Heart right ventricle (tissue), 16 donors: Measurements from ENCODE around the gene PPP6R3. TPM values are rescaled to one million over a fixed set of nuclear protein-coding genes. Genes with fewer than 3 reads are reported as not detected.

Experiments
- ATAC-seq, 8 donors: fragments of 200-7000 bp; cut with Tn5 transposase; one replicate each; pipeline ENCODE4 v1.9.1; 2020; ENCODE audit warnings: mild to moderate bottlenecking in 8 of 8, moderate library complexity in 8 of 8, moderate number of reproducible peaks in 1 of 8
- DNase-seq, 2 donors: peaks; one replicate each; pipeline ENCODE4 v3.0.0-alpha.2; 2020
- H3K27ac ChIP-seq, 10 donors: fragments of 200-600 bp; sonication (generic) in 2 of 10; one replicate each; pipeline versions ENCODE4 v1.5.0 to v1.8.0; 2020 to 2022; ENCODE audit warnings: mild to moderate bottlenecking in 3 of 10
- H3K27me3 ChIP-seq, 7 donors: fragments of 200-600 bp; one replicate each; pipeline ENCODE4 v1.8.0; 2021 to 2022; ENCODE audit warnings: mild to moderate bottlenecking in 2 of 7
- H3K36me3 ChIP-seq, 9 donors: fragments of 200-600 bp; sonication (generic) in 1 of 9; one replicate each; pipeline versions ENCODE4 v1.5.0 to v1.8.0; 2020 to 2022; ENCODE audit warnings: mild to moderate bottlenecking in 2 of 9
- H3K4me1 ChIP-seq, 9 donors: fragments of 200-600 bp; sonication (generic) in 1 of 9; one replicate each; pipeline versions ENCODE4 v1.5.0 to v1.8.0; 2020 to 2022; ENCODE audit warnings: mild to moderate bottlenecking in 4 of 9
- H3K4me3 ChIP-seq, 10 donors: fragments of 200-600 bp; sonication (generic) in 2 of 10; one replicate each; pipeline versions ENCODE4 v1.5.0 to v1.8.0; 2020 to 2022; ENCODE audit warnings: mild to moderate bottlenecking in 7 of 10, moderate library complexity in 2 of 10
- H3K9me3 ChIP-seq, 11 donors: fragments of 200-600 bp in 10 of 11; sonication (generic) in 2 of 11; one replicate each; pipeline versions ENCODE4 v1.5.0 to v1.8.0; 2013 to 2022; ENCODE audit warnings: mild to moderate bottlenecking in 2 of 11, control low read depth in 1 of 11, moderate library complexity in 1 of 11
- CTCF ChIP-seq, 9 donors: fragments of 200-600 bp; sonication (generic) in 2 of 9; IDR thresholded peaks; one replicate each; pipeline versions ENCODE4 v1.5.0 to v1.8.0; 2021 to 2022; ENCODE audit warnings: antibody characterized with exemption in 9 of 9, mild to moderate bottlenecking in 5 of 9, moderate library complexity in 1 of 9
- WGBS, 2 donors: extraction: QIAGEN DNeasy Blood & Tissue Kit; methylation state at CpG; one replicate each; pipeline ENCODE4 v1.1.7; 2013; ENCODE audit warnings: inconsistent platforms in 1 of 2; 5-methylcytosine and 5-hydroxymethylcytosine counted together
- intact Hi-C, 10 donors: fragments of 100-400 bp; cut with DNase I; formaldehyde crosslinking; loops; one replicate each; pipeline versions ENCODE4 v1.11.1 to v1.14.2; 2022
- polyA plus RNA-seq, 2 donors: library from polyadenylated mRNA; stranded (reverse); fragments of 200-250 nt; gene quantifications; one replicate each; pipeline ENCODE4 v1.2.3, GENCODE V29; 2013
- total RNA-seq, 10 donors: library from RNA; stranded (reverse); fragmentation: NEBNext Ultra II Directional in 3 of 10; extraction: Animal tissue kit (Norgen Biotek cat#: 25700) in 3 of 10; gene quantifications; one replicate each; pipeline versions ENCODE4 v1.2.1 to v1.2.4, GENCODE V29; 2021 to 2023
- donor health status: Arrhythmogenic right ventricular cardiomyopathy.
- donor health status: ischemic (EF 13 %, LVEDD 7.1; RV severe dilation, severe dysfunction).
- donor health status: healthy with polysubstance abuse.
- donor health status: DM: no; HTN: yes; CAD: no.
- donor health status: DM: no; HTN: no; CAD: no.
- donor health status: ischemic (EF 25% LVEDD 6.9; RV normal size, moderate dysfunction).
- donor health status: ischemic (EF 25% LVEDD 5.7; RV mildly dilated, moderate dysfunction).
- donor health status: healthy.
- donor health status: DM: yes; HTN: yes; CAD: no.
- donor health status: Ischemic cardiomyopathy.
- donor health status: ischemic (EF 35%, LVEDD 5.7; RV mildly dilated, moderate dysfunction).
- donor health status: nonischemic (EF 11% LVEDD 7.7; RV severe dilation, severe dysfunction).
- donor health status: DM: yes; HTN: yes; CAD: no.
- donor health status: PGD.
- donor health status: ischemic (EF 29% LVEDD 5.4; RV normal size, mild dysfunction).
- donor health status: nonischemic (EF 23%, LVEDD 6.1; RV moderate dilation, normal function).

The PPP6R3 gene
- total and polyA plus RNA-seq, 12 donors: 18.4 to 98.1 (median 80.8) TPM

- WGBS, 2 donors: 62 to 64% methylated on average over 3 of the region's 3 CpGs
- intact Hi-C loops: loop anchor here in 1 of 10 donors (10.0 kb wide), 1 partner anchor 115 kb away; no protein-coding TSS in a partner anchor
These were observed 18.8 kb downstream of the PPP6R3 start for GRCh38 chr11:68479390-68479789.

GRCh38 chr11:68480193-68480592, 19.6 kb downstream of the PPP6R3 start:
- no peak for TF ChIP-seq CTCF (IDR thresholded peaks at IDR 0.05)
- DNase-seq: no peak
- 49 to 56% methylated on average over 2 of the region's 2 CpGs for WGBS, 2 donors
- Histone ChIP-seq H3K4me3 (no peak overlapping the region), H3K27me3 (no peaks in the 10 kb centered on the region), H3K4me1 (peaks cover 18 to 60% (median 43%) of the 10 kb centered on the region in 9 donors), H3K9me3 (peaks cover 0 to 15% (median 0%) of the 10 kb centered on the region in 11 donors), H3K27ac (peak overlapping the region in 3 of 10 donors; percentile 5 to 59 (median 43)), H3K36me3 (peaks cover 0 to 4% (median 0%) of the 10 kb centered on the region in 9 donors)
- no peak for ATAC-seq
- intact Hi-C loops: no loop called here

More at GRCh38 chr11:68479390-68479789, 18.8 kb downstream of the PPP6R3 start:
- H3K36me3 ChIP-seq: peaks cover 0 to 4% (median 0%) of the 10 kb centered on the region in 9 donors
- ATAC-seq: no peak
- H3K9me3 ChIP-seq: peaks cover 0 to 7% (median 0%) of the 10 kb centered on the region in 11 donors
- no peak overlapping the region for H3K4me3 ChIP-seq
- no peak for DNase-seq
- TF ChIP-seq CTCF (IDR thresholded peaks at IDR 0.05): no peak
- H3K4me1 ChIP-seq: peaks cover 18 to 64% (median 47%) of the 10 kb centered on the region in 9 donors
- no peaks in the 10 kb centered on the region for H3K27me3 ChIP-seq
- peak overlapping the region in 1 of 10 donors; percentile 59 for H3K27ac ChIP-seq

GRCh38 chr11:68480852-68481510, 20.4 kb downstream of the PPP6R3 start:
- Histone ChIP-seq H3K36me3 (peaks cover 0 to 4% (median 0%) of the 10 kb centered on the region in 9 donors), H3K27me3 (no peaks in the 10 kb centered on the region), H3K9me3 (peaks cover 0 to 15% (median 0%) of the 10 kb centered on the region in 11 donors), H3K4me3 (peak overlapping the region in 1 of 10 donors; percentile 5), H3K4me1 (peaks cover 18 to 60% (median 43%) of the 10 kb centered on the region in 9 donors), H3K27ac (peak overlapping the region in 5 of 10 donors; percentile 2 to 59 (median 30))
- WGBS, 2 donors: 20 to 21% methylated on average over 3 of the region's 3 CpGs
- TF ChIP-seq CTCF (IDR thresholded peaks at IDR 0.05): no peak
- intact Hi-C loops: no loop called here
- ATAC-seq (peak; percentile 22 to 76 (median 51)), DNase-seq (no peak)

DNA sequence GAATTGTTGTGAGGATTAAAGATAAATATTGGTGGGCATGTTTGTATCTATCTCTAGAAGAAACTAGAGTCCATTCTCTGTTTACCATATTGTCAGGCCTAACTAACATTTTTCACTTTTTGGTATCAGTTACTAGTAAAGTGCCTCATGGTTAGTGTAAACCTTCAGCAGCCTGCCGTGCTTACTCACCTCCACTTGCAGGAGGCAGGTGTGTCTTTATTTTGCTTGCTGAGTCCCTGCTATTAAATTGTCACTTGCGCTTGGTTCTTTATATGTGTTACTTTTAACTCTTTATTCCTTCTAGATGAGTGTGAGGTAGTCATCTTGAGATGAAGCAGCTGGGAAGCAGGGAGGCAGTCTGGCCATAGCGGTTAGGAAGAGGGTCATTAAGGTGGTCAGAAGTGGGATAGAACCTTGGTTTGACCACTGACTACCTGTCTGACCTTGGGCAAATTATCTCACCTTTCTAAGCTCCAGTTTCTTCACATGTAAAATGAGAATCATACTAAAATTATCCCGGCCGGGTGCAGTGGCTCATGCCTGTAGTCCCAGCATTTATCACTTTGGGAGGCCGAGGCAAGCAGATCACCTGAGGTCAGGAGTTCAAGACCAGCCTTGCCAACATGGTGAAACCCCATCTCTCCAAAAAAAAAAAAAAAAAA, 21.2 kb downstream of the PPP6R3 start:
- intact Hi-C loops: no loop called here
- peaks cover 0 to 1% (median 0%) of the 10 kb centered on the region in 9 donors for H3K36me3 ChIP-seq
- H3K4me1 ChIP-seq: peaks cover 18 to 59% (median 45%) of the 10 kb centered on the region in 9 donors
- H3K27me3 ChIP-seq: no peaks in the 10 kb centered on the region
- H3K9me3 ChIP-seq: peaks cover 0 to 23% (median 0%) of the 10 kb centered on the region in 11 donors
- ATAC-seq (peak in 2 of 8 donors; percentile 22 to 40), DNase-seq (no peak)
- WGBS, 2 donors: 60 to 72% methylated on average over 6 of the region's 6 CpGs
- peak overlapping the region in 5 of 10 donors; percentile 2 to 59 (median 18) for H3K27ac ChIP-seq
- TF ChIP-seq CTCF (IDR thresholded peaks at IDR 0.05): no peak
- no peak overlapping the region for H3K4me3 ChIP-seq
